NCI-H82 (cell line): ENCODE results near the gene ZNF652.

Source experiments
- DNase-seq: peaks from one replicate; lab custom pipeline; 2025; lab: John Stamatoyannopoulos, UW

The ZNF652 gene

DNA sequence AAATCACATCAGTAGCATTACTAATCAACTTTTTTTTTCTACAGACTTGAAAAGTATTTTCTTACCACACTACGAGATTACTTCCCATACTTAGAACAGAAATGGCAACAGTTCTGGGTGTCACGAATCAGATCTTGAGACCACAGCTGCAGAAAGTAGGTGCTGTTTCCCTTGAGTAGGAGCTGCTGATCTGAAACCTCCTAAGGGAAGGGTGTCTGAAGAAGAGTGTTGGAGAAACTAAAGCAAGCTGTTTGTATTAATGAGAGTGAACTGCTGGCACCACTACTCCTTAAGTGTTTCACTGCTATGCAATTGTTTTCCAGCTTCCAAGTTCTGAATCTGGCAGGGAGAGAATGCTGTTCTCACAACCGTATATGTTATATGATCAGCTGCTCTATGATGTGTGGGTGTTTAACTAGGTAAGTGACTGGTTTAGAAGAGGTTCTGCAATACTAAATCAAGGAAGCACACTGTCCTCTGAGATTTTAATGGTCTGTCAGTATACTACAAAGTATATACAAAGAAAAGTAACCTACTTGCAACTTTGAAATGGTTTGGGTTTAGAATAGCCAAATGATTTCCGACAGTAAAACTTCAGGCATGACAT, 3.3 kb downstream of the ZNF652 start:
- DNase-seq, result no peak

DNA sequence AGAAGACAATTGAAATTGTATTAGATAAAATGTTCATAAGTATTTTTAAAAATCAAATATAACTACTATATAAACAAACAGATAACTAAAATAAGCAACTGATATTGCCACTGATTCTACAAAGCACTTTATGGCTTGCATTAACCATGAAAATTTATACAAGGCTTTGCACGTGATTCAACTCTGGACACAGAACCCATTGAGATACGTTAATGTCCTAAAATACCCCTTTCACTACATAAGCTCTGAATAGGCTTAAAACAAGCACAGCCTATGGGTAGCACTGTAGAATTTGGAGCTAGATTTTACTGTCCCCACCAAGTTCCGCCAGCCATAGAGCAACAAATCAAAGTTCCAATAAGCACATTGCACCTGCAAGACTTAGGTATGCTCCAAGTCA, 4.5 kb downstream of the ZNF652 start:
- no peak for DNase-seq

DNA sequence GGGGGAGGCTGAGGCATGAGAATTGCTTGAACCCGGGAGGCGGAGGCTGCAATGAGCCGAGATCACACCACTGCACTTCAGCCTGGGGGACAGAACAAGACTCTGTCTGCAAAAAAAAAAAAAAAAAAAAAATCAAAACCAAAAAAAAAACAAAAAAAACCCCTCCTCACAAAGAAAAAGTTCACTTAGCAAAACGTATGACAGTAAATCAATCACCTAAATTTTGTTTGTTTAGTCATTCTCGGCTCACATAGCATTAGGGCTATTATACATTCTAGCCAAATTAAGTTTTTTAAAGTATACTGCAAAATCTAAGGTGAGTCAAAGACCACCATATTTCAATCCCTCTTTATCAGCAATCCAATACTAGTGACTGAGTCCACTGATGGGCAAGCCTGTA, 5.7 kb downstream of the ZNF652 start:
- DNase-seq, result no peak

DNA sequence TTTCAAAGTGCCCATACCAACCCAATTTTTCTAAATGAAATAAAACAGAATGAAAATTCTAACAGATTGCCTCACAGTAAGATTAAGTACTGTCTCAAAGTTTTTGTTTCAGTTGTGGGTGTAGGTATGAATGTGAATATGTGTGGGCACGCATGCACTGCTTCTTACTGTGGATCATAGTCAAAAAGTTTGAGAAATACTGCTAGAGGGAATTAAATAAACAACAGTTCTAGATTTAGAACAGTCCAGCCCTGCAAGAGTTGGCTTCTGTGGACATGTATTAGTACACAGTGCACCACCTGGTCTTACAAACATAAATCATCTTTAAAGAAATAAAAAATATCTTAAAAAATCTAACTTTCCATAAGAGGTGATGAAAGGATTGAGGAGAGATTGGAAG, 8.4 kb downstream of the ZNF652 start:
- no peak for DNase-seq

DNA sequence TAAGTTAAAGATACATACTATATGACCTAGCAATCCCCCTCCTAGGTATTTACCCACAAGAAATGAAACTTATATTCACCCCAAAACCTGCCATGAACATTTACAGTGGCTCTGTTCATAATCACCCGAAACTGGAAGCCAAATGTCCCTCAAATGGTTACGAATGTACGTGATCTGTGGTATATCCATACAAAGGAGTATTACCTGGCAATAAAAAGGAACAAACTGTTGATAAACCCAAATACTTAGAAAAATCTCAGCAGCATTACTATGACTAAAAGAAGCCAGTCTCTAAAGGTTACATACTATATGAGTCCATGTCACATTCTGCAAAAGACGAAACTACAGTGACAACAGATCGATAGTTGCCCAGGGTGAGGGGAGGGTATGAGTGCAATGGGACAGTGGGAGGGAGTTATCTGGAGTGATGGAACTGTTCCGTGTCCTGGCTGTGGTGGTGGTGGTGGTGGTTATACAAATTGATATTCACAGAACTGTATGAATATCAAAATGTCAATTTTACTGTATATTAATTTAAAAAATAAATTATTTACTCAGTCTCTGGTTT, 9.4 kb downstream of the ZNF652 start:
- DNase-seq, result no peak

DNA sequence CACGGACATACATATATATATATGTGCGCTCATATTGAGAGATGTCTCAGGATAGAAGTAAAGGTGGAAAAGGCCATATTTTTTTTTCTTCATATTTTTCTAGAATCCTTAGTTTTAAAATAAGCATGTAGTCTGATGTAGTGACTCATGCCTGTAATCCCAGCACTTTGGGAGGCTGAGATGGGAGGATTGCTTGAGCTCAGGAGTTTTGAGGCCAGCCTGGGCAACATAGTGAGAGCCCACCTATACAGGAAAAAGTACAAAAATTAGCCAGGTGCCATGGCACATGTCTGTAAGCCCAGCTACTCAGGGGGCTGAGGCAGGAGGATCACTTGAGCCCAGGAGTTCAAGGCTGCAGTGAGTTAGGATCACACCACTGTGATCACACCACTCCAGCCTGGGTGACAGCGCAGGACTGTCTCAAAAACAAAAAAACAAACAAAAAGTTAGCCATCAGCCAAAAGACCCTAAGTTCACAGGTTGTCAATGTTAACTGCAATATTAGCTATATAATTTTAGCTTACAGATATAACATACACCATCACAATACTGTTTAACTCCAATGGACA, 10.4 kb downstream of the ZNF652 start:
- no peak for DNase-seq

DNA sequence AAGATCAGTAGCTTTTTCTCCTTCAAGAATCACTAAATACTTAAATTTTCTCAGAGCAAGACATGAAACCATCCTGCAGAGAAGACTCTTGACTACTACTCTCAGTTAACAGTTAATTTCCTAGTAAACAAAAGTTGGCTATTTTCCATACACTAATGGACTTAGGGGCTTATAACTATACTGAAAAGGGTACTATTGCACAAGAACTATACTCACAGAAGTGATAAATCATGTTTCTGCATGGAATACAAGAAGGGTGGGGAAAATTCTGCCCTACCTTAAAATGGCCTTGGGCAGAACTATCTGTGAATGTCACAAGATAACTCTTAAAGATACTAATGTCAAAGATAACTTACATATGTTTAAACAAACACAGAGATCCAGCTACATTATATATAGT, 12.5 kb downstream of the ZNF652 start:
- no peak for DNase-seq

DNA sequence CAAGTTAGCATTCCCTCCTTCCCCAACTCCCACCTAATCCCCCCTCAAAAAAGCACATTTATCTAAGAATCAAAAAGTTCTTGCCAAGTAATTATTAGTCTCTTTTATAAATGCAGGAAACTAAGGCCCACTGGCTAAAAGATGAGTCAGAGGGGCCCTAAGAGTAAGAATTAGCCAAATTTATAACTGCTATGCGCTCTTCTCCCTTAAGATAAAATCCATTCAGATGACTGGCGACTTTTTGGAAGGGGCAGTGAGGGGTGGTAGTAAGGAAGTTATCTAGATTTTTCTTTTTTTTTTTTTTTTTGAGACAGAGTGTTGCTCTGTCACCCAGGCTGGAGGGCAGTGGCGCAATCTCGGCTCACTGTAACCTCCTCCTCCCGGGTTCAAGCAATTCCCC, 17.1 kb downstream of the ZNF652 start:
- no peak for DNase-seq

DNA sequence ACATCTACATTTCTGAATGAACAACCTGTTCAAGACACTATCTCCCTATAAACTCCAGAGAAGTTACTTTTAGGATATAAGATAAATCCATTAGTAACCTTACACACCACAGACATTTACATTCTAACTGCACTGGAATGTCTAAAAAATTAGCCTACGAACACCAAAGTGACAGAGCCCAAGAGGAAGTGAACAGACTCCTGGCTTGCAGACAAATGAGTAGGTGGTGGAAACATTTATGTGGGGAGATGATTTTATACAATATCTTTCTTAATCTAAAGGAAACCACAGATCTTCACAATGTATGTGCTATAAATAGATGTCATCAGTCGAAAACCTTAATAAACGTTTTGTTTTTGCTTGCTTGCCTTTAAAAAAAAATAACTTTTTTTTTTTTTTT, 18.8 kb downstream of the ZNF652 start:
- DNase-seq, result no peak

DNA sequence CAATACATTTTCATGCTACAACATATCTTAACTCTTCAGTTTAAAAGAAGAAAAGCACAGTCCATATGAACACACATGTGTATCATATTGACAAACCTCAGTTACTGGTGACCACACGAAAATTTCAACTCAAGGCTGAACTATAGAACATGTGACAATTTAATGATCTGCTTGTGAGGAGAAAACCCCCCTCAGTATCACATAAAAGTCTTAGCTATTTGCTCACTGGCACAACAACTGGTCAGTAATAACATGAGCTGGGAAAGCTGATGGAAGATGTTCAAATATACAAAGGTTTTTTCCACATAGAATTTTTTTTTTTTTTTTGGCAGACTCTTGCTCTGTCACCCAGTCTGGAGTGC, 19.5 kb downstream of the ZNF652 start:
- DNase-seq, result no peak

DNA sequence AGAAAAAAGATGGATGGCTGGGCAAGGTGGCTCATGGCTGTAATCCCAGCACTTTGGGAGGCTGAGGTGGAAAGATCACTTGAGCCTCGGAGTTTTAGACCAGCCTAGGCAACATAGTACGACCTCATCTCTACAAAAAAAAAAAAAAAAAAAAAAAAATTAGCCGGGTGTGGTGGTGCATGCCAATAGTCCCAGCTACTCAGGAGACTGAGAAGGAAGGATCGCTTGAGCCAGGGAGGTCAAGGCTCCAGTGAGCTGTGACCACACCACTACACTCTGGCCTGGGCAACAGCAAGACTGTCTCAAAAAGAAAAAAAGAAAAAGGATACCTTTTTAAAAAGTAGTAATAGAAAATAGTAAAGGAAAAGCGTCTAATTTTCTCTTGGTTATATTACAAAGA, 20.7 kb downstream of the ZNF652 start:
- no peak for DNase-seq

DNA sequence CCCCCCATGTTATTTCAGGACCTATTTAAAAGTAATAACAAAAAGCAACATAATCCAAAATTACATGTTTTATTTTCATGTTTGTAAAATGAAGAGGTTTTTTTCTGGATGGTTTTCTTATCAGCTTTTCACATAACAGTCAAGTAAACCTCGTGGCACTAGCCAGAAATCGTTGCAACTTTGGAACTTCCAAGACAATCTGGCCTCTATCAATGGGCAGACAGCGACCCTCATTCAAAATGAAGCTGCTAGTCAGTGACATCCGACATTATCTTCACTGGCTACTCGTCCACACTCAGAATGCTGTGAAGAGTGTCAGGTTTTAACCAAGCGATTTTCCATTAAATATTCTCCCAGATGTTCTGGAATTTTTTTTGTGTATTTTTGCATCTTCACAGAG, 22.7 kb downstream of the ZNF652 start:
- no peak for DNase-seq

DNA sequence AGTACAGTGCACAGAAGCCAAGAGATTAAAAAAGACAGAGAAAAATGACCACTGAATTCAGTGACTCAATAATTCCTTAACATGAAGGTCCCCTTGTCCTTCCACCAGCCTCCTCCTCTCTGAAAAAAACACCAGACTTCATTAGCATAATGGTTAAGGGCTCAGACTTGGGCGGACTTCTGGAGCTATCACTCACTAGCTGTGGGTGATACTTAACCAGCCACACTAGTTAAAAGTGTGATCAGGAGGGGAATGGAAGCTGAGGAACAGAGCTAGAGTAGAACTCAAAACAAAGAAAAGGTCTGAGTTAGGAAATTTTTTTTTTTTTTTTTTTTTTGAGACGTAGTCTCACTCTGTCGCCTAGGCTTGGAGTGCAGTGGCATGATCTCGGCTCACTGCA, 23.2 kb downstream of the ZNF652 start:
- DNase-seq, result no peak

DNA sequence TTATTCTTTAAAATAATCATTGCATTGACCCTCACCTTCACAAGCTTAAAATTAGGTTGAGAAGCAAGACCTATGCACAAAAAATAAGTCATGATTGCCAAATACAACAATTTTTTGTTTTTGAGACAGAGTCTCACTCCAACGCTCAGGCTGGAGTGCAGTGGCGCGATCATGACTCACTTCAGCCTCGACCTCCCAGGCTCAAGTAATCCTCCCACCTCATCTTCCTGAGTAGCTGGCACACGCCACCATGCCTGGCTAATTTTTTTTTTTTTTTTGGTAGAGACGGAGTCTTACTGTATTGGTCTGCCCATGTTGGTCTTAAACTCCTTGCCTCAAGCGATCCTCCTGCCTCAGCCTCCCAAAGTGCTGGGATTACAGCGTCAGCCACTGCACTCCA, 24.2 kb downstream of the ZNF652 start:
- no peak for DNase-seq

DNA sequence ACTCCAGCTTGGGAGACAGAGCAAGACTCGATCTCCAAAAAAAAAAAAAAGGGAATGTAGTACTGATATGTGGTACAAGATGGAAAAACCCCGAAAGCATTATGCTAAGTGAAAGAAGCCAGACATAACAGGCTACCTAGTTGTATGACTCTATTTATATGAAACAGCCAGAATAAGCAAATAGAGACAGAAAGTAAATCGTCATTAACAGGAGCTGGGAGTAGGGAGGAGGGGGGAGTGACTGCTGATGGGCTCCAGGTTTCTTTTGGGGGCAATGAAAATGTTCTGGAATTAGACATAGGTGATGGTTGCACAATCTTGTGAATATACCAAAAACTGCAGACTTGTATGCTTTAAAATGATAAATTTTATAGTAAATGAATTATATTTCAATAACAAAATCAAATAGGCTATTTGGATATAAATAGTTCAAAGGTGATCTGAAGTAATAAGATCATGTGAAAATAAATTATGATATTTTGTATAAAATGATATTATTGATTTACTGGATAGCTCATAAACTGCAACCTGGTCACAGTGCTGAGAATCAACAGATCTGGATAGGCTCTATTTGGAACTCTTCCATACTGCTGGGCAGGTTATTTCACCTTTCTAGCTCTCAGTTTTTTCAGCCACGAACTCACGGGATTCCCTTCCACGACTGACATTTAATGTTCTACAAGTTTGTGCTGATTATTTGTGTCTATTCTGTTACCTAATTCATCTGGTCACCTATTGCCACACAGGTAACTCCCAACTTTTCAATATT, 27.1 kb downstream of the ZNF652 start:
- no peak for DNase-seq

DNA sequence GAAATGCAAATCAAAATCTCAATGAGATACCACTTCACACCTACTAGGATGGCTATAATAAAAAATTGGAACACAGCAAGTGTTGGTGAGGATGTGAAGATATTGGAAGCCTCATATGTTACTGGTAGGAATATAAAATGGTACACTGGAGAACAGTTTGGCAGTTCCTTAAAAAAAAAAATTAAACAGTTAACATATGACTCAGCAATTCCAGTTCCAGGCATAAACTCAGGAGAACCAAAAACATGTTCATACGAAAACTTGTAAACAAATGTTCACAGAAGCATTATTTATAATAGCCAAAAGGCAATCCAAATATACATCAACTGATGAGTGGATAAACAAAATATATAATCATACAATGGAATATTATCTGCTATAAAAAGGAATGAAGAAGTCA, 28.2 kb downstream of the ZNF652 start:
- DNase-seq, result no peak

DNA sequence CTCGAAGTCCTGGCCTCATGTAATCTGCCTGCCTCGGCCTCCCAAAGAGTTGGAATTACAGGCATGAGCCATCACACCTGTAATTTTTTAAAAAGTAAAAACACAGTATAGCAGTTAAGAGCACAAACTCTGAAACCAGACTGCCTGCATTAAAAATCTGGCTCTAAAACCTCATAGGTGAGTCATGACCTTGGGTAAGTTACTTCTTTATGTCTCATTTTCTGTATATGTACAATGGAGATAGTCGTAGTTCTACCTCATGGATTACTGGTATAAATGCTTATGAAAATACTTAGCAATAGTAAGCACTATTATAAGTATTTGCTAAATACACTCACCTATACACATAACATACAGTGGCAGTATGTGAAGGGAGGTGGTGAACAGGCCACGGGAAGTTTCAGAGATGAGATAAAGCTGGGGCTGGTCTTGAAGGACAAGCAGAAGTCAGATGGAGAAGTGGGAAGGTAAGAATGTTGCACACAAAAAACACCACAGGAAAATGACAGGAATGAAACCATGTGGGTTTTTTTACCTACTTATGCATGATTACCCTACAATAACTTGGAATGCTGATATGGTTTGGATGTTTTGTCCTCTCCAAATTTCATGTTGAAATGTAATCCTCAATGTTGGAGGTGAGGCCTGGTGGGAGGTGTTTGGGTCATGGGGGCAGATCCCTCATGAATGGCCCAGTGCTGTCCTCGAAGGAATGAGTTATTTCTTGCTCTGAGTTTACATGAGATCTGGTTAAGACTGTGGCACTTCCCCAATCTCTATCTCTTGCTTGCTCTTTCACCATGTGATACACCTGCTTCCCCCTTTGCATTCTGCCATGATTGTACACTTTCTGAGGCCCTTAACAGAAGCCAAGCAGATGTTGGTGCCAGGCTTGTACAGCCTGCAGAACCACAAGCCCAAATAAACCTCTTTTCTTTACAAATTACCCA, 33.9 kb downstream of the ZNF652 start:
- DNase-seq, result no peak

DNA sequence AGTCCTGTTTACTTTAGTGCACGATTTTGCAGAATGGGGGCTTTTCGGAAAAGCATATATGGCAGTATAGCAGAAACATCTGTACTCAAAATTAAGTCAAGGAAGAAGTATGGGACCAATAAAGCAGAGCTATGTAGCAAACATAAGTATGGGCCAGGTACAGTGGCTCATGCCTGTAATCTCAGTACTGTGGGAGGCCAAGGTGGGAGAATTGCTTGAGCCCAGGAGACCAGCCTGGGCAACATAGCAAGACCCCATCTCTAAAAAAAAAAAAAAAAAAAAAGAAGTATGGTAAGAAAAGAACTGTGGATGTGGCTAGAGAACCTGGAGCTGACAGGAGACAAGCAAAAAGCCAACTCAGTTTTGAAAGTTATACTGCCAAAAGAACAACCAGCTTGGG, 36.1 kb downstream of the ZNF652 start:
- no peak for DNase-seq

DNA sequence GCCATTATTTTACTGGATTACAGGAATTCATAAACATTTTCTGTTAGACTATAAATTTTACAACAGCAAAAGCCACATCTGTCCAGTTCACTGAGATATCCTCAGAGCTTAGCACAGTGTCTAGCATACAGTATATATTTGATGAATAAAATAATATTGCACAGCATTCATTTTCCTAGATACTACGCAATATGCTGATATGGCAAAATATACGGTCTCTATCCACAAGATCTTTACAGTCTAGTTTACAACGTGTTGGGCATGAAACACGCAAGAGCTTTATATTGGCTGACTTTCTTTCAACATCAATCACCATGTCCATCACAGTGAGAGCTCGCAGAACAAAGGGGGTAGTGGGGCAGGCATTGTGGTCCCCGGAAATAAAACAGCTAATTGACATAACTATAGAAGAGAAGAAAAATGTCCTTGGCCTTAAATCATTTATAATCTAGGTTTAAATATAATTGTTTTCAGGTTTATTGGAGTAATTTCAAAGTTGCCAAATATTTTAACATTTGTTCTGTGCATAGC, 43.5 kb downstream of the ZNF652 start:
- no peak for DNase-seq

DNA sequence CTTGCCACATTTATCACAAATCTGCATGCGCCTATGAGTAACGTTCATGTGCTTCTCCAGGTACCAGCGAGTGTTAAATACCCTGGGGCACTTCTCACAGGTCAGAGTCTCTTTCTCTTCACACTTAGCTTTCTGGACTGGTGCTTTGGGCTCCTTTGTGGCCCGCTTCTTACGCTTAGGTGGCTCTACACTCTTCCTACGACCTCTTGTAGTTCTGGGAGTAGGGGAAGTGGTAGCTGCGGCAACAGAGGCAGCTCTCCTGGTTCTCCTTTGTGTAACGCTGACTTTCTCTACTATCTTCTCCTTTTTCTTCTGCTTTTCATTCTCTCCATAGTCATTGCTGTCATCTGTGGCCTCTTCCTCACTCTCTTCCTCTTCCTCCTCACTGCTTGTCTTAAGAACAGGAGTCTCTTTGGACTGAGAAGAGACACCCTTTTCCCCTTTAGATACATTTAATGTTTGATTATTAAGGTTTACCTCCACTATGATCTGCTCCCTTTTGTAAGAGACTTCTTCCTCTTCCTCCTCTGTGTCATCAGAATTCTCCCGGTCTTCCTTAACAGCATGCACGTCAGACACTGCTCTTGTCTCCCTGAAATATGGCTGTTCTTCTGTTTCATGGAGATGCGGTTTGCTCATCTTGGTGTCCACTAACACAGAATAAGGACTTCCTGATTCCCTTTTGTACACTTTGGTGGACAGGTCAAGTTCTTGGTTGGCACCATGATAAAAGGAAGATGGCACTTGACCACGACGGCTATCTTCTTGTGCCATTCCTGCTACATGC, 45.0 kb downstream of the ZNF652 start:
- DNase-seq, result no peak

DNA sequence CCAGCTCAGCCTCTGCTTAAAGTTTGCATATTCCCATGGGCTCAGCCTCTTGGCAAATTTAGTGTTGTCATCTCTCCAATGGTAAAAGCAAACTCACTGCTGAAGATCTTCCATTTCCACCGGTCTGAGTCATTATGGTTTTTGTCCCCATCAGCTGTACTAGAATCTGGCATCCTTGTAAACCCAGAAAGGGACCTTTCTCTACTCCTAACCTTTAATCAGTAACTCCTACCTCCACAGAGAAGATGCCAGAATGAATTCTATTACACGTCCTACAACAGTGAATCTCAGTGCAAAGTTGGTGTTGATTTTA, 45.8 kb downstream of the ZNF652 start:
- DNase-seq, result no peak
